Mesodermal cell (in vitro differentiated cells): ENCODE results near the gene ZFYVE28.

ENCODE experiments used
- H3K27ac ChIP-seq: 2 replicates; pipeline ENCODE4 v1.7.0; 2013; ENCODE audit warnings: mild to moderate bottlenecking, low read depth, low read length, moderate library complexity; ENCODE audit not compliant: severe bottlenecking
- H3K36me3 ChIP-seq: 2 replicates; pipeline ENCODE4 v1.7.1; 2013; ENCODE audit warnings: mild to moderate bottlenecking, low read length, moderate library complexity; ENCODE audit not compliant: control insufficient read depth, insufficient read depth
- H3K4me1 ChIP-seq: one replicate; pipeline ENCODE4 v1.7.1; 2013; ENCODE audit warnings: mild to moderate bottlenecking, low read length; ENCODE audit not compliant: insufficient read depth, control insufficient read depth, poor library complexity, severe bottlenecking
- H3K4me3 ChIP-seq: 2 replicates; pipeline ENCODE4 v1.7.0; 2013; ENCODE audit warnings: low read length, control low read depth, mild to moderate bottlenecking; ENCODE audit not compliant: insufficient read depth, poor library complexity, severe bottlenecking; ENCODE audit errors: extremely low read depth
- H3K9me3 ChIP-seq: 2 replicates; pipeline ENCODE4 v1.7.1; 2013; ENCODE audit warnings: mild to moderate bottlenecking, low read length, moderate library complexity; ENCODE audit not compliant: control insufficient read depth
- WGBS, 2 experiments: methylation state at CpG; one replicate each; pipeline ENCODE4 v1.1.5; 2013; ENCODE audit warnings: missing lambda C conversion rate in 2 of 2; ENCODE audit not compliant: insufficient coverage in 2 of 2; 5-methylcytosine and 5-hydroxymethylcytosine counted together

The ZFYVE28 gene

DNA sequence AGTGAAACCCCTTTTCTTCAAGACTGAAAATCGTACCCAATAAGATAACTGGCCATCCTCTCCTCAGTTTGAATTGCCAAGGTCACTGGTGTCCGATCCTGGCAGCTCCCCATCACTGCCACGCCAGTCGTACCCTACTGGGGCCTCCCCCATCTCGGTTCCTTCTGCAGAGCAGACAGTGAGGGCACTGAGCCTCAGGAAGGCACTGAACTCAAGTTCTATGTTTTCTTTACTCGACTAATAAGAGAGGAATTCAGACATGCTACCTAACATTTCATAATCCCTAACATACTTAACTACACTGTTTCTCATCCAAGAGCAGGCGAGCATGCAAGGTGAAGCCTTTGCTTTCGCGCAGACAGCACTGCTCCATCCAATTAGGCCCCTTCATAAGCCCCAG lies 23.4 kb downstream of the ZFYVE28 start:
- Histone ChIP-seq H3K9me3 (no peaks in the 10 kb centered on the region), H3K27ac (no peak overlapping the region), H3K36me3 (no peaks in the 10 kb centered on the region), H3K4me1 (peaks cover 13% of the 10 kb centered on the region), H3K4me3 (no peak overlapping the region)
- 88 to 94% methylated on average over 5 of the region's 9 CpGs for WGBS, 2 experiments

DNA sequence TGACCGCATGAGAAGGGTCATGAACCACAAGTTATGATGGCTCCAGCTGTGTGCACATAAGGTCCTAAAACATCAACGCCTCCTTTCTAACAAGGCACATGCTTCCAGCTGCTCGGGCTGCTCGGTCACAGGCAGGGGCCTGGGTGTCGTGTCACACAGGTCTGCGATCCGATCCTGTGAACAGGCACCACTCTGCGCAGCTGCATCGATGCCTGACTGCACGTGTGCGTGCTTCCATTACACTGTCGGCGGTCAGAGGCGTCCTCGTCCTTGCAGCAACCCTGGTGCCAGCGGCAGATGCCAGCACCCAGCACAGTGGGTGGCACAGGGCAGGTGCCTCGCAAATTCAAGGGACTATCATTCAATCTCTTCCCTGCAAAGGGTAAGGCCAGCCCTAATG lies 23.9 kb downstream of the ZFYVE28 start:
- Histone ChIP-seq H3K27ac (no peak overlapping the region), H3K9me3 (no peaks in the 10 kb centered on the region), H3K4me3 (no peak overlapping the region), H3K4me1 (peaks cover 15% of the 10 kb centered on the region), H3K36me3 (no peaks in the 10 kb centered on the region)
- WGBS, 2 experiments = 95 to 96% methylated on average over 16 to 17 of the region's 17 CpGs

DNA sequence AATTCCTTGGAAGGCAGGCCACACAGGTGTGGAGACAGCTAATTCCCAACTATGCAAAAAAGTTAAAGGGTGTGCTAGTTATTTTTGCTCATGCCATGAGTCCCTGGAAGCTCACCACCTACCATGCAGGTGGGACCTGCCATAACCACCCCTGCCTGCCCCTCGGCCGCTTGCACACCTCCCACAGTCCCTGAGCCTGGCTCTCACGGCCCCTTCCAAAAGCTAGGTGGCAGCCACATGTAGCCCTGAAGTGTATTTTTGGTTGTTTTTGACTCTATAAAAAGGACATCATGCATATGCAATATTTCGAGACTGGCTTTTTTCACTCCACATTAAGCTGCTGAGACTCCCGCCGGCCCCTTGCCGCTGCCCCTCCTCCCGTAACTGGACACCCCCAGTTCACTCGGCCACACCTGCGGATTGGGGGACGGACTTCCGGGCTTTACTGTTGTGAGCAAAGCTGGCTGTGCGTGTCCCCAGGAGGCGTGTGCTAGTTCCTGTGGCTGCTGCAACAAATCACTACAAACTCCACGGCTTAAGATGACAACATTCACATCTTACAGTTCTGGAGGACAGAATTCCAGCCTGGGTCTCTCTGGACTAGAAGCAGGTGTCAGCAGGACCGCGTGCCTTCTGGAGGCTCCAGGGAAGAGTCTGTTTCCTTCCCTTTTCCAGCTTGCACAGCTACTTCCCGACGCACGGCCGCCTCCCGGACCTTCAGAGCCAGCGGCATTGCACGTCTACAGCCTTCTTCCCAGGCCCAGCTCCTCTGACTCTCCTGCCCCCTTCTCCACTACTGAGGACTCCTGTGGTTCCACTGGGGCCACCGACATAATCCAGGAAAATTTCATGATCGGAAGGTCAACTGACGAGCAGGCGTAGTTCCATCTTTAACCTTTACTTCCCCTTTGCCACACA lies 24.8 kb downstream of the ZFYVE28 start:
- Histone ChIP-seq H3K36me3 (no peaks in the 10 kb centered on the region), H3K27ac (no peak overlapping the region), H3K9me3 (no peaks in the 10 kb centered on the region), H3K4me3 (no peak overlapping the region), H3K4me1 (peaks cover 15% of the 10 kb centered on the region)
- WGBS, 2 experiments = 44 to 47% methylated on average over 22 to 27 of the region's 28 CpGs

DNA sequence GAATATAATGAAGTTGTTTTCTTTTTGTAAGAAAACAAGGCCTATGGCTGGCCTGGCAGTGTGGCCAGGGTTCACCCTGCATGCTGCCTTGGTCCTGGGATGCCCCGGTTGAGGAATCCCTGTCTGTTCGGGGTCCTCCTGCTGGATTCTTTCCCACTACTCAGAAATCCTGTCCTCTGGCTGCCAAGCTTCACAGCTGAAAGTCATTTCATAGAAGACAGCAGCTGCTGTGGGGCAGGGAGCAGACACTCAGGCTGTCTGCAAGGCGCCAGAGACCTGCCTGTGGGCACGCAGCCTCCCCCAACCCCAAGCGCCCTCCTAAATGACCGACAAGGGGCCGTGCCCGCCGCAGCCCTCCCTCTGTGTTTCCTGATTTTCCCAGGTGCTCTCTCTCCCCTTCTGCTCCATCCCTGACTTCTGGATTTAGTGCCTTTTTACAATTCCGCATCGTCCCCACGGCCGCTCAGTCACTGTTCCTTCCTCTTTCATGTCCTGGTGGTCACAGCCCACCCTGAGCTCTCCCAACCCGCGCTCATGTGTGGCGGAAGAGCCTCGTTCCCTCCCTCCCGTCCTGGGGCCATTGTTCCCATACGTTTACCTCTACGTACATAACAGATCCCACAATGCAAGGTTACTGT lies 27.5 kb downstream of the ZFYVE28 start:
- no peak overlapping the region for H3K27ac ChIP-seq
- no peak overlapping the region for H3K4me3 ChIP-seq
- 56 to 69% methylated on average over 14 to 17 of the region's 20 CpGs for WGBS, 2 experiments
- H3K36me3 ChIP-seq = no peaks in the 10 kb centered on the region
- no peaks in the 10 kb centered on the region for H3K9me3 ChIP-seq
- H3K4me1 ChIP-seq = peaks cover 15% of the 10 kb centered on the region

DNA sequence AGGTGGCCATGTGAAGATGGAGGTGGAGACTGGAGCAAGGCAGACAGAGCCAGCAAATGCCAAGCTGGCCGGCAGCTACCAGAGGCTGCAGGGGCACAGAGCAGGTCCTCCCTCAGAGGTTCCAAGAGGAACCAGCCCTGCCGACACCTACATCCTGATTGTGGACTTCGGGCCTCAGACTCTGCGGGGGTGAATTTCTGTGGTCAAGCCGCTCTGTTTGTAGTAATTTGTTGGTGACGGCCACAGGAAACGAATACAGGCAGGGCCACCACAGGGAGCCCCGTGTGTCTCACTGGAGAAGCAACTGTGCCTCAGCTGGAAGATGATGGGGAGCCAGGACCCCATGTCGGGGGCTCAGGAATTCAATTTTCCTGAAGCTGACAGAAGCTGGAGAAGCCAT lies 28.3 kb downstream of the ZFYVE28 start:
- no peak overlapping the region for H3K4me3 ChIP-seq
- no peak overlapping the region for H3K27ac ChIP-seq
- H3K4me1 ChIP-seq = peaks cover 15% of the 10 kb centered on the region
- H3K9me3 ChIP-seq = no peaks in the 10 kb centered on the region
- WGBS, 2 experiments = 47 to 59% methylated on average over 4 to 7 of the region's 9 CpGs
- H3K36me3 ChIP-seq = no peaks in the 10 kb centered on the region

DNA sequence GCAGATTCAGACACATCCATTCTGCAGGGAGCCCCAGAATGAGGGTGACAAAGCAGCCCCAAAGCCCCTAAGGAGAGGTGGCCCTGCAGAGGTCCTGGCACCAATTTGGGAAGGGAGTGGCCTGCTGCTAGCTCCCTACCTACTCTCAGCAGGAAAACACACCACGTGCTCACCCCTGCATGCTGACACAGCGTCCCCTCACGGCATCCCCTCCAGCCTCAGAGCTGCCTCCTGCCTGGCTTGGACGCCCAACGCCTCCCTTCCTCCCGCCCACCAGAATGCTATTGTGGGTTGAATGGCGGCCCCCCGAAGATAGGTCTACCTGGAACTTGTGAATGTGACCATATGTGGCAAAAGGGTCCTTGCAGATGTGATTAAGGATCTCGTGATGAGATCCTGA lies 28.8 kb downstream of the ZFYVE28 start:
- H3K4me1 ChIP-seq = peaks cover 13% of the 10 kb centered on the region
- no peak overlapping the region for H3K4me3 ChIP-seq
- no peak overlapping the region for H3K27ac ChIP-seq
- H3K9me3 ChIP-seq = no peaks in the 10 kb centered on the region
- no peaks in the 10 kb centered on the region for H3K36me3 ChIP-seq
- WGBS, 2 experiments = 52 to 55% methylated on average over 6 to 7 of the region's 9 CpGs

DNA sequence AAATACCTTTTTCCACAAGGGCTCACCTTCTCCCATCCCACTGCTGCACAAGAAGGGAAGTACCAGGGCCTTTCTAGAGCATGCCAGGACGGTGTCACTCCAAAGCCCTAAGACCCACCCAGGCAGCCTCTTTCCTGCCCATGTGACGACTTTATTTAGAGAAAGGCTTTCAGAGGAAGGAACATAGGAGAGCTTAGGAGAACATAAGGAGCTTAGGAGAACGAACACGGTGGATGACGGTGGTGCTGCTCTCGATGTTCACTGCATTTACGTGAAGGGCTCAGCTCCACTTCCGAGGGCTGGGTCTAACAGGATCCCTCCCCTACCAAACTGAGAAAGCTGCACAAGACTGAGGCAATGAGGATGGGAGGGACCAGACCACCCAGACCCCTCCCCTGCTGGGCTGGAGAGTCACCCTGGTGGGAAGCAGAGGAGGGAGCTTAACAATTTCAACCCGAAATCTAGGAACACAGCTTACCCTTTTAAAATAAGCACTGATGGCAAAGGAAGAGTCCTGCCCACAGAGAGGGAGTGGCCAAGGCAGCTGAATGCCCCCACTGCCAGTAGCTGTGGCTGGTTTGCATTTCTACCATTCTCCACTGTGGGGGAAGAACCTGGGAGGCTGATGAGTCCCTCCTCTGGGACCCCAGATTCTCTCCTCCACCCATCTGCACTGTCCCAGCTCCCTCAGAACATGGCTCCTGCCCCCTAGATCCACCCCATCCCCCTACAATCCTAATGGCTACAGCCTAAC lies 29.8 kb downstream of the ZFYVE28 start:
- H3K36me3 ChIP-seq = no peaks in the 10 kb centered on the region
- no peak overlapping the region for H3K27ac ChIP-seq
- peaks cover 10% of the 10 kb centered on the region for H3K4me1 ChIP-seq
- no peaks in the 10 kb centered on the region for H3K9me3 ChIP-seq
- WGBS, 2 experiments = 79 to 89% methylated on average over 5 to 7 of the region's 9 CpGs
- no peak overlapping the region for H3K4me3 ChIP-seq

DNA sequence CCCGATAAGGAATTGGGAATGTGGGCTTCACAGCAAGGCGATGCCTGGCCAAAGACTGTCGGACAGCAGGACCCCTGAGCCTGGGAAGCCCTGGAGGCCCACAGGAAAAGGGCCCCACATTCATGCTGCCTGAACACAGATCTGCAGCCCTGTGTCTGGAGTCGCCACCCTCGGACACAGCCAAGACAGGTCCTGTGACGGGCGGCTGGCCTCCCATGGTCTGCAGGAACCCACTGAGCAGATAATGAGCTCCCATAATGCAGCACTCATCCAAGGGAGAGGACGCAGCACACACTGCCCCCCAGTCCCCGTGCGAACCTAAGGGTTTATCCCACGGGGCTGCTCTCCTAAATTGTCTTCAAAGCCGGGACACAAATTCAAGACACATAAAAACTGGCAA lies 30.6 kb downstream of the ZFYVE28 start:
- Histone ChIP-seq H3K9me3 (no peaks in the 10 kb centered on the region), H3K36me3 (no peaks in the 10 kb centered on the region), H3K4me3 (no peak overlapping the region), H3K4me1 (peaks cover 7% of the 10 kb centered on the region), H3K27ac (no peak overlapping the region)
- WGBS, 2 experiments = 92 to 96% methylated on average over 6 to 11 of the region's 12 CpGs

DNA sequence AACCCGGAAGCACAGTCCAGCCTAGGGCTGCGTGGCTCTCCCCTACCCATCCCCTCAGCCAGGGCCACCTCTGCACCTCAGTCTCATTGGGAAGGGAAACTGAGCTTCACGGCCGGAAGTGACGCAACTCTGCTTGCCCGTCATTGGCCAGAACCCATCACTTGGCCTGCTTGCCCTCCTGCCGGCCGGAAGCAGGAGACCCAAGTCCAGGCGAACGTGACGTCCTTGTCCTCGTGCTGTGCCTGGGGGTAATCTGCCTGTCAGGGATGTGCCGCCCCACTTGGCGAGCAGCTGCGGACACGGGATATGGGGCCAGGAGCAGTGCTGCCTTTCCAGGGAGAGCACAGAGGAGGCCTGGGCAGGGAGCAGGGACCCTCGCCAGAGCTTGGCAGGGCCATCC lies 31.2 kb downstream of the ZFYVE28 start:
- Histone ChIP-seq H3K9me3 (no peaks in the 10 kb centered on the region), H3K36me3 (no peaks in the 10 kb centered on the region), H3K4me1 (peaks cover 7% of the 10 kb centered on the region), H3K4me3 (no peak overlapping the region), H3K27ac (no peak overlapping the region)
- 96% methylated on average over 16 of the region's 17 CpGs for WGBS, 2 experiments

DNA sequence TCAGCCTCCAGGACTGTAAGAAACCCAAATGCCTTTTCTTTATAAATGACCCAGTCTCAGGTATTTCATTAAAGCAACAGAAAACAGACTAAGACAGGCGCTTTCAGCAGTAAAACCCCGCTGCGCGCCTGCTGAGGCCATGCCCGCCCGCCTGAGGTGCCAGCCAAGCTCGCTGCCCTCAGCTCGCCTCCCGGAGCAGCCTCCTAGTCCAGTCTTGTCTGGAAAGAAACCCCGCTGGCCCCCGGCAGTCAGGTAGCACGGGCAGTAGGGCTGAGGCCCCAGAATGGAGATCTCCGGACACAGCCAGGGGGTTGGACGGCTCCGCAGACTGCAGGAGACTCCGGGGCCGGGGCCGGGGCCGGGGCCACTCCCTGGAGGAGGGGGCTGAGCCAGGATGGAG lies 31.7 kb downstream of the ZFYVE28 start:
- 93% methylated on average over 18 to 19 of the region's 19 CpGs for WGBS, 2 experiments
- Histone ChIP-seq H3K4me3 (no peak overlapping the region), H3K36me3 (no peaks in the 10 kb centered on the region), H3K27ac (no peak overlapping the region), H3K4me1 (peaks cover 7% of the 10 kb centered on the region), H3K9me3 (no peaks in the 10 kb centered on the region)
